ENCODE results near the gene RBMS3. TPM values are rescaled to one million over a fixed set of nuclear protein-coding genes. Genes with fewer than 3 reads are reported as not detected.
"Not testable (repeated sequence)": the region's sequence is repeated elsewhere in the genome, so short reads cannot be mapped to it uniquely, and the experiment has no call there.

Gene RBMS3
- total RNA-seq, 1 donor from 2014 or later = 3.8 TPM

DNA sequence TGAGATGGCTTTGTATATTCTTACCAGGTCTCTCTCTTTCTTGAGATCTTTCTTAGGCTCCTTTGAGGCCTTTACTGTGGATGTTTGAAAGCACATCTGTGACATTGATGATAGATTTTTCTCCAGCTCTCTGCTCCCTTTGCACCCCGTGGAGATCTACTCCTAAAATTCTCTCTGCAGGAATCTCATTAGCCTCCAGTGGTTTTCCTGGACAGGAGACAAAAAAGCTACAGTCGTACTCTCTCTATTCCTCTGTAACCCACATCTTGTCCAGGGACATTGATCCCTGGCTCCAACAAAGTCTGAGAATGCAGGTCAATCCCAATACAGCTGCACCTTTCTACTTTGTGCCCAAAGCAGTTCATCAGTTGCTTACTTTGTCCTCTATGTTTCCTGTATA is 68.2 kb downstream of the RBMS3 start:
- H3K27ac Mint-ChIP-seq = no peak overlapping the region

DNA sequence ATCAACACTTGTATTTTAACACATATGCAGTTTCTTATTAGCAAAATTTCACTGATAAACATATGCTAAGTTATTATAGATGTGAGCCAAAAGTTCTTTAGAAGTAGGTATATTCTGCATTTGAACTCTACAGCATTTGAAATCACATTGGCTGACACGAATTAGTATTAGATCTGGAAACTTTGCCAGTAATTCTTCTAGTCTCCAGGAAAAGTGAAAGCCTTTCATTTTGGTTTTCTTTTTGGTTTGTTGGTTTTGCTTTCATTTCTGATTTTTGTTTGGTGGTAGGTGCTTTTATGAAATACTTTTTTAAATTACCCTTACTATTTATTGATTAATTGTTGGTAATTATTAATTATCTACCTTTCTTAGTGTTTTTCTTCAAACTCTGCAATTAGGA is 72.9 kb downstream of the RBMS3 start:
- no peak for DNase-seq (ENCODE audit: low spot score, unreplicated experiment)
- no peaks in the 10 kb centered on the region for H3K27me3 Mint-ChIP-seq
- no peak overlapping the region for H3K27ac Mint-ChIP-seq
- no peaks in the 10 kb centered on the region for H3K4me1 Mint-ChIP-seq (ENCODE audit: low read depth)
- TF ChIP-seq, protein P1, sequence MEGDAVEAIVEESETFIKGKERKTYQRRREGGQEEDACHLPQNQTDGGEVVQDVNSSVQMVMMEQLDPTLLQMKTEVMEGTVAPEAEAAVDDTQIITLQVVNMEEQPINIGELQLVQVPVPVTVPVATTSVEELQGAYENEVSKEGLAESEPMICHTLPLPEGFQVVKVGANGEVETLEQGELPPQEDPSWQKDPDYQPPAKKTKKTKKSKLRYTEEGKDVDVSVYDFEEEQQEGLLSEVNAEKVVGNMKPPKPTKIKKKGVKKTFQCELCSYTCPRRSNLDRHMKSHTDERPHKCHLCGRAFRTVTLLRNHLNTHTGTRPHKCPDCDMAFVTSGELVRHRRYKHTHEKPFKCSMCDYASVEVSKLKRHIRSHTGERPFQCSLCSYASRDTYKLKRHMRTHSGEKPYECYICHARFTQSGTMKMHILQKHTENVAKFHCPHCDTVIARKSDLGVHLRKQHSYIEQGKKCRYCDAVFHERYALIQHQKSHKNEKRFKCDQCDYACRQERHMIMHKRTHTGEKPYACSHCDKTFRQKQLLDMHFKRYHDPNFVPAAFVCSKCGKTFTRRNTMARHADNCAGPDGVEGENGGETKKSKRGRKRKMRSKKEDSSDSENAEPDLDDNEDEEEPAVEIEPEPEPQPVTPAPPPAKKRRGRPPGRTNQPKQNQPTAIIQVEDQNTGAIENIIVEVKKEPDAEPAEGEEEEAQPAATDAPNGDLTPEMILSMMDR (IDR thresholded peaks at IDR 0.05; ENCODE audit: unreplicated experiment) = no peak
- H3K36me3 Mint-ChIP-seq (ENCODE audit: insufficient read depth) = no peaks in the 10 kb centered on the region
- H3K9me3 Mint-ChIP-seq (ENCODE audit: low read depth) = peaks cover 10% of the 10 kb centered on the region
- H3K4me3 Mint-ChIP-seq (ENCODE audit: low read depth) = no peak overlapping the region

More for the DNA sequence above, 68.2 kb downstream of the RBMS3 start:
- TF ChIP-seq, protein P1 (IDR thresholded peaks at IDR 0.05; ENCODE audit: unreplicated experiment) = no peak
- DNase-seq (ENCODE audit: low spot score, unreplicated experiment) = no peak
- Mint-ChIP-seq H3K36me3 (ENCODE audit: insufficient read depth) (no peaks in the 10 kb centered on the region), H3K4me1 (ENCODE audit: low read depth) (peaks cover 5% of the 10 kb centered on the region), H3K4me3 (ENCODE audit: low read depth) (no peak overlapping the region), H3K27me3 (no peaks in the 10 kb centered on the region), H3K9me3 (ENCODE audit: low read depth) (no peaks in the 10 kb centered on the region)

DNA sequence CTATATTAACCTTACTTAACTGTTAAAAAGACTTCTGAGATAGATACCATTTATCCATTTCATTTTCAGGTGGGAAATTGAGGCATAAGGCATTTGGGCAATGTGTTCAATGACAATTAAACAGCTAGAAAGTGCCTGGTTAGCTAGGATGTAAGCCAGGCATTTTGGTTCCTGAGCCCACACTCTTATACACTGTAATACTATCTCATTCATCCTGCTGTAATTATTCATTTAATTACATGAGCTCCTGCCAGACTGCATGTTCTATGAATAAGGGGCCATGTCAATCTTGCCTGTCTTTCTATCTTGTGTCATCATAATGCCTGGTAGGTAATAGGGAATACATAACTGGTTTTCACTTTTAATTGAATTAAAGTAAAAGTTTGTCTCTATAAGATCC is 74.0 kb downstream of the RBMS3 start:
- peaks cover 10% of the 10 kb centered on the region for H3K9me3 Mint-ChIP-seq (ENCODE audit: low read depth)
- H3K27me3 Mint-ChIP-seq = no peaks in the 10 kb centered on the region
- DNase-seq (ENCODE audit: low spot score, unreplicated experiment) = no peak
- no peak overlapping the region for H3K27ac Mint-ChIP-seq
- no peaks in the 10 kb centered on the region for H3K4me1 Mint-ChIP-seq (ENCODE audit: low read depth)
- no peaks in the 10 kb centered on the region for H3K36me3 Mint-ChIP-seq (ENCODE audit: insufficient read depth)
- no peak overlapping the region for H3K4me3 Mint-ChIP-seq (ENCODE audit: low read depth)
- TF ChIP-seq, protein P1 (IDR thresholded peaks at IDR 0.05; ENCODE audit: unreplicated experiment) = no peak

DNA sequence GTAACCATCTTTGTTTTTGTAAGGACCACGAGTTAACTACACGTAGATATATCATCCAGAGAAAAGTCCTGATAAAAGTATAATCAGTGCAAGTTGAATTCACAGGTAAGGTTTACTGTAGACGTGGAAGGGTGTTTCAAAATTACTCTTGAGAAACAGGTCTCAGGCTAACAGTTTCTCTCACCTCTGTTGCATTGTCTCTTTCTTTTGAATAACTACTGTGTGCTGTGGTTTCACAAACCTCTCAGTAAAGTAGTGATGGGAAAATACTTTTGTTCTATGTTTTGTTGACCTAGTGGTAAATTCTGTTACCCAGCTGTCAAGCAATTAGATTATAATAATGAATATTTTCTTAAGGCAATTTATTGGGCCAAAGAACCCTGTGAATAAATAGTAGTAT is 75.2 kb downstream of the RBMS3 start:
- peaks cover 15% of the 10 kb centered on the region for H3K9me3 Mint-ChIP-seq (ENCODE audit: low read depth)
- H3K27ac Mint-ChIP-seq = no peak overlapping the region
- no peak overlapping the region for H3K4me3 Mint-ChIP-seq (ENCODE audit: low read depth)
- H3K4me1 Mint-ChIP-seq (ENCODE audit: low read depth) = no peaks in the 10 kb centered on the region
- H3K36me3 Mint-ChIP-seq (ENCODE audit: insufficient read depth) = peaks cover 4% of the 10 kb centered on the region
- TF ChIP-seq, protein P1 (IDR thresholded peaks at IDR 0.05; ENCODE audit: unreplicated experiment) = no peak
- no peak for DNase-seq (ENCODE audit: low spot score, unreplicated experiment)
- no peaks in the 10 kb centered on the region for H3K27me3 Mint-ChIP-seq

DNA sequence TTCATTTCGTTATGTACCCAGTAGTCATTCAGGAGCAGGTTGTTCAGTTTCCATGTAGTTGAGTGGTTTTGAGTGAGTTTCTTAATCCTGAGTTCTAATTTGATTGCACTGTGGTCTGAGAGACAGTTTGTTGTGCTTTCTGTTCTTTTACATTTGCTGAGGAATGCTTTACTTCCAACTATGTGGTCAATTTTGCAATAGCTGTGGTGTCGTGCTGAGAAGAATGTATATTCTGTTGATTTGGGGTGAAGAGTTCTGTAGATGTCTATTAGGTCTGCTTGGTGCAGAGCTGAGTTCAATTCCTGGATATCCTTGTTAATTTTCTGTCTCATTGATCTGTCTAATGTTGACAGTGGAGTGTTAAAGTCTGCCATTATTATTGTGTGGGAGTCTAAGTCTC is 79.4 kb downstream of the RBMS3 start:
- not testable (repeated sequence) for DNase-seq (ENCODE audit: low spot score, unreplicated experiment); H3K4me1 Mint-ChIP-seq (ENCODE audit: low read depth); H3K27me3 Mint-ChIP-seq; H3K27ac Mint-ChIP-seq; H3K36me3 Mint-ChIP-seq (ENCODE audit: insufficient read depth); H3K4me3 Mint-ChIP-seq (ENCODE audit: low read depth)
- peaks cover 15% of the 10 kb centered on the region for H3K9me3 Mint-ChIP-seq (ENCODE audit: low read depth)

DNA sequence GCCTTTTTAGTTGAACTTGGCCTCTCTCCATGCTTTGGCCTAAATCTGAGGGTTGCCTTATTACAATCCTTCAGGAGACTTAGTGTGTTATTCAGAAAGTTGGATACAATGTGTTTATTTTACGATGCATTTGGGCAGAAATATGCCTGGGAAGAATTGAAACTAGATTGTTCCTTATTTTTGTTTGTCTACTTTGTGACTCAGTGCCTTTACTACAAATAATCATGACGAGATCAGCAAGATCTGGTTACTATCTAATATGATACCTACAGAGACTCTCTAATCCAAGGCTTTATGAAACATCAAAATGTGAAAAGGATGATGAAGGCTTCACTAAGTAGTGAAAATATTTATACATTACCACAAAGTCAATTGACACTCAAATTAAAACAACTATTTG is 82.2 kb downstream of the RBMS3 start:
- peaks cover 4% of the 10 kb centered on the region for H3K36me3 Mint-ChIP-seq (ENCODE audit: insufficient read depth)
- peaks cover 1% of the 10 kb centered on the region for H3K4me1 Mint-ChIP-seq (ENCODE audit: low read depth)

More for the DNA sequence above, 82.2 kb downstream of the RBMS3 start:
- peaks cover 8% of the 10 kb centered on the region for H3K9me3 Mint-ChIP-seq (ENCODE audit: low read depth)
- no peak overlapping the region for H3K27ac Mint-ChIP-seq
- H3K4me3 Mint-ChIP-seq (ENCODE audit: low read depth) = no peak overlapping the region
- no peak for DNase-seq (ENCODE audit: low spot score, unreplicated experiment)
- TF ChIP-seq, protein P1 (IDR thresholded peaks at IDR 0.05; ENCODE audit: unreplicated experiment) = no peak
- no peaks in the 10 kb centered on the region for H3K27me3 Mint-ChIP-seq
